Astrocyte (in vitro differentiated cells and primary cell): ENCODE measurements around the gene CNTN5. TPM values are rescaled to one million over a fixed set of nuclear protein-coding genes. Genes with fewer than 3 reads are reported as not detected.

Source experiments
- DNase-seq: peaks from one replicate; pipeline ENCODE4 v3.0.0-alpha.2; 2010; ENCODE audit warnings: low read depth
- FAIRE-seq: peaks from 2 replicates; lab custom pipeline; 2011; peaks lifted over from hg19 to GRCh38; lab: Jason Lieb, UNC
- H2AFZ ChIP-seq: 2 replicates; pipeline ENCODE4 v1.6.0; 2012; ENCODE audit warnings: low read depth, low read length, inconsistent platforms
- H3K27ac ChIP-seq: 2 replicates; pipeline ENCODE4 v1.5.1; 2011; ENCODE audit warnings: low read depth, low read length, inconsistent platforms
- H3K27me3 ChIP-seq: 2 replicates; pipeline ENCODE4 v1.6.0; 2011; ENCODE audit warnings: low read length, inconsistent platforms; ENCODE audit not compliant: insufficient read depth
- H3K36me3 ChIP-seq: 2 replicates; pipeline ENCODE4 v1.5.1; 2011; ENCODE audit warnings: low read length, inconsistent platforms; ENCODE audit not compliant: insufficient read depth
- H3K4me1 ChIP-seq: 2 replicates; pipeline ENCODE4 v1.5.1; 2011; ENCODE audit warnings: low read length, inconsistent platforms; ENCODE audit not compliant: insufficient read depth
- H3K4me2 ChIP-seq: 2 replicates; pipeline ENCODE4 v1.6.0; 2012; ENCODE audit warnings: low read length, inconsistent platforms
- H3K4me3 ChIP-seq: 2 replicates; pipeline ENCODE4 v1.5.1; 2011; ENCODE audit warnings: low read depth, mild to moderate bottlenecking, low read length, inconsistent platforms; ENCODE audit not compliant: insufficient read depth
- H3K79me2 ChIP-seq: 2 replicates; pipeline ENCODE4 v1.6.0; 2012; ENCODE audit warnings: mild to moderate bottlenecking, low read length, inconsistent platforms; ENCODE audit not compliant: insufficient read depth
- H3K9ac ChIP-seq: 2 replicates; pipeline ENCODE4 v1.6.0; 2012; ENCODE audit warnings: mild to moderate bottlenecking, low read length, inconsistent platforms
- H3K9me3 ChIP-seq: 2 replicates; pipeline ENCODE4 v1.5.1; 2012; ENCODE audit warnings: low read depth, mild to moderate bottlenecking, low read length, inconsistent platforms; ENCODE audit not compliant: insufficient read depth
- H4K20me1 ChIP-seq: 2 replicates; pipeline ENCODE4 v1.6.0; 2012; ENCODE audit warnings: low read length, inconsistent platforms; ENCODE audit not compliant: insufficient read depth
- H3K27ac Mint-ChIP-seq: one replicate; pipeline ENCODE4 v1.8.0; 2021; ENCODE audit warnings: mild to moderate bottlenecking, mixed read lengths; ENCODE audit not compliant: unreplicated experiment
- H3K27me3 Mint-ChIP-seq: one replicate; pipeline ENCODE4 v1.8.0; 2021; ENCODE audit warnings: low read depth, mixed read lengths; ENCODE audit not compliant: unreplicated experiment
- H3K36me3 Mint-ChIP-seq: one replicate; pipeline ENCODE4 v1.8.0; 2021; ENCODE audit warnings: low read depth, mixed read lengths; ENCODE audit not compliant: unreplicated experiment
- H3K4me1 Mint-ChIP-seq: one replicate; pipeline ENCODE4 v1.8.0; 2021; ENCODE audit warnings: low read depth, mixed read lengths; ENCODE audit not compliant: unreplicated experiment
- H3K4me3 Mint-ChIP-seq: one replicate; pipeline ENCODE4 v1.8.0; 2021; ENCODE audit warnings: mild to moderate bottlenecking, moderate library complexity, mixed read lengths; ENCODE audit not compliant: unreplicated experiment
- H3K9me3 Mint-ChIP-seq: one replicate; pipeline ENCODE4 v1.8.0; 2021; ENCODE audit warnings: mild to moderate bottlenecking, mixed read lengths; ENCODE audit not compliant: unreplicated experiment
- CTCF ChIP-seq: IDR thresholded peaks from 2 replicates; pipeline ENCODE4 v1.5.1; 2011; ENCODE audit warnings: low read depth, mild to moderate bottlenecking, inconsistent platforms, low read length, moderate library complexity; ENCODE audit not compliant: insufficient read depth
- EZH2 ChIP-seq: IDR thresholded peaks from 2 replicates; pipeline ENCODE4 v1.6.1; 2012; ENCODE audit warnings: mild to moderate bottlenecking, low read length, inconsistent platforms; ENCODE audit not compliant: insufficient read depth
- total RNA-seq: library from RNA; stranded (reverse); gene quantifications from 2 replicates; pipeline ENCODE4 v1.2.1, GENCODE V29; 2021

CNTN5 gene
- total RNA-seq, 1 donor from 2014 or later, result 1.1 TPM

- H4K20me1 ChIP-seq, result no peaks in the 10 kb centered on the region
- no peaks in the 10 kb centered on the region for H3K79me2 ChIP-seq
- Mint-ChIP-seq H3K4me3 (no peak overlapping the region), H3K27me3 (no peaks in the 10 kb centered on the region), H3K9me3 (peaks cover 3% of the 10 kb centered on the region), H3K27ac (no peak overlapping the region), H3K4me1 (peaks cover 9% of the 10 kb centered on the region), H3K36me3 (no peaks in the 10 kb centered on the region)
- H3K9ac ChIP-seq, result no peak overlapping the region
- FAIRE-seq (no peak), DNase-seq (no peak)
- no peaks in the 10 kb centered on the region for H3K27me3 ChIP-seq
- H3K4me1 ChIP-seq, result no peaks in the 10 kb centered on the region
- no peak overlapping the region for H3K4me2 ChIP-seq
- H3K9me3 ChIP-seq, result no peaks in the 10 kb centered on the region
- no peak overlapping the region for H2AFZ ChIP-seq
- no peak overlapping the region for H3K27ac ChIP-seq
- no peaks in the 10 kb centered on the region for H3K36me3 ChIP-seq
- no peak overlapping the region for H3K4me3 ChIP-seq
- no peak for TF ChIP-seq EZH2
- no peak for TF ChIP-seq CTCF
Observed at GRCh38 chr11:100003985-100004384, 983.2 kb downstream of the CNTN5 start.

GRCh38 chr11:100004541-100004940 is 983.8 kb downstream of the CNTN5 start:
- no peak for FAIRE-seq
- no peak overlapping the region for H2AFZ ChIP-seq
- no peaks in the 10 kb centered on the region for H4K20me1 ChIP-seq

More at GRCh38 chr11:100004541-100004940, 983.8 kb downstream of the CNTN5 start:
- Histone ChIP-seq H3K9ac (no peak overlapping the region), H3K27me3 (no peaks in the 10 kb centered on the region), H3K79me2 (no peaks in the 10 kb centered on the region), H3K9me3 (no peaks in the 10 kb centered on the region), H3K27ac (no peak overlapping the region), H3K4me1 (no peaks in the 10 kb centered on the region), H3K4me3 (no peak overlapping the region), H3K4me2 (no peak overlapping the region), H3K36me3 (no peaks in the 10 kb centered on the region)
- TF ChIP-seq CTCF (no peak), EZH2 (no peak)
- Mint-ChIP-seq H3K27me3 (no peaks in the 10 kb centered on the region), H3K36me3 (no peaks in the 10 kb centered on the region), H3K27ac (no peak overlapping the region), H3K9me3 (peaks cover 3% of the 10 kb centered on the region), H3K4me3 (no peak overlapping the region), H3K4me1 (peaks cover 9% of the 10 kb centered on the region)
- no peak for DNase-seq
